ENCODE measurements around the gene PARD3B.
A peak's percentile ranks its signal among the peaks of the same experiment; 100 is the strongest.

PARD3B gene

DNA sequence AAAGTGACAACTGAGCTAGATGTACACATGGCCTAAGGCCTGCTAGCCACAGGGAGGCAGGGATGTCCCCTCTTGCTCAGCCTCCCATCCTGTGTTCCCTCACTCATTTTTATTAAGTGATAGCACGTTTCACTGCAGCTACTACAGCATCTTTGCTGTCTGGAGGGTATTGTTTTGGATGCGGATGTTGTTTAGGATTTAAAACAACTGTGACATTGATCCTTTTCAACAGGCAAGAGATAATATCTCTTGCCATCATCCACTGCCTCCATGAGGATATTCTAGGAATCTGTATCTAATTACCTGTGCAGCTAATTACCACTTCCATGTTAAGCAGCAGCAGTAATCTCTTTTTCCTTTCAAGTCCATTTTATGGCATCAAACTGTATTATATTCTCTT is 345.4 kb downstream of the PARD3B start:
- no peak overlapping the region for H3K27ac Mint-ChIP-seq (ENCODE audit: low read depth)
- no peaks in the 10 kb centered on the region for H3K27me3 Mint-ChIP-seq
- no peak overlapping the region for H3K4me3 Mint-ChIP-seq
- H3K9me3 Mint-ChIP-seq = peaks cover 6% of the 10 kb centered on the region
- DNase-seq (ENCODE audit: low spot score in 2 of 2) = no peak
- ATAC-seq (replicated peaks; ENCODE audit: extremely low read depth, poor library complexity, severe bottlenecking) = no peak
- no peaks in the 10 kb centered on the region for H3K36me3 Mint-ChIP-seq (ENCODE audit: insufficient read depth)
- H3K4me1 Mint-ChIP-seq = no peaks in the 10 kb centered on the region

DNA sequence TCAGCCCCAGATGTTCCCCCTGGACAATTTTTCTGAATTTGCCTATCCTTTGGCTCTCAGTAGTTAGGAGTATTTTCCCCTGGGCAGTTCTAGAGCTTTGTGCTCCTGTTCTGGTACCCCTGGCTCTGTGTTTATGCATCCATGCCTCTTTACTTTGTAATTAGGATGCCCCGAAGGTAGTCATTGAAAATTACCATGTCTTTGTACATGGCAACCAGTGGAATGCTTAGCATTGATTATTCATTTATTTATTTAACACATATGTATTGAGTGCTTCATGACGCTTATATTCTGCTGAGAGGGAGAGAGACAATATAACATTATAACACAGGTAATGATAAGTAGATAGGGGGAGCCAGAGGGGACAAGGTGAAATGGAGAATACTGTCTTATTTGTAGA is 346.5 kb downstream of the PARD3B start:
- ATAC-seq (replicated peaks; ENCODE audit: extremely low read depth, poor library complexity, severe bottlenecking) (no peak), DNase-seq (ENCODE audit: low spot score in 2 of 2) (no peak)
- Mint-ChIP-seq H3K4me3 (no peak overlapping the region), H3K9me3 (peaks cover 6% of the 10 kb centered on the region), H3K36me3 (ENCODE audit: insufficient read depth) (no peaks in the 10 kb centered on the region), H3K27me3 (no peaks in the 10 kb centered on the region), H3K27ac (ENCODE audit: low read depth) (no peak overlapping the region), H3K4me1 (no peaks in the 10 kb centered on the region)

DNA sequence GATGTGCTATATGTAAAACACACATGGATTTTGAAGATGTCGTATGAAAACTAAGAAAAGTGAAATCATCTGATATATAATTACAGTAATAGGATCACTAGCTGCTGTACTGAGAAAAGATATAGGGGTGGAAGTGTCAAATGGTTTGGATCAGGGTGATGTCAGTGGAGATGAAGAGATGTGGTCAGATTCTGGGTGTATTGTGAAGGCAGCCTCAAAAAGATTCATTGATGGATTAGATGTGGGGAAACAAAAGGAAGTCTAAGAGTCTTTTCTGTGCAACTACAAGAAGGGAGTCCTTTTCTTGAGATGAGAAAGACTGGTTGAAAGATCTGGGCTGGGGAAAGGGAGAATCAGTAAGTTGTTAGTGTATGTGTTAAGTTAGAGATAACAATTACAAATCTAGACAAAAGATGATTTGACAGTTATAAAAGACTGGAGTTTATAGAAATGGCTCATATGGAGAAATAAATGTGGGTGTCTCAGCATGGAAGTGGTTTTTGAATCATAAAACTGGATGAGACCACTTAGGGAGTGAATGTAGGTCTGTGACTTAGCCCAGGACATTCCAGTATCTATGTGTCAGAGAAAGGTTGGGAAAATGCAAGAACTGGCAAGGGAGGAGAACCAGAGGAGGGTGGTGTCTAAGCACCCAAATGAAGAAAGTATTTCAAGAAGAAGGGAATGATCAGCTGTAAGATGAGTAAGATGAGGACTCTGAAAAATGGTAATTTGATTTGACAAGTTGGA is 347.4 kb downstream of the PARD3B start:
- Mint-ChIP-seq H3K4me1 (no peaks in the 10 kb centered on the region), H3K27me3 (no peaks in the 10 kb centered on the region), H3K9me3 (peaks cover 5% of the 10 kb centered on the region), H3K27ac (ENCODE audit: low read depth) (no peak overlapping the region), H3K36me3 (ENCODE audit: insufficient read depth) (no peaks in the 10 kb centered on the region), H3K4me3 (no peak overlapping the region)
- ATAC-seq (replicated peaks; ENCODE audit: extremely low read depth, poor library complexity, severe bottlenecking) (no peak), DNase-seq (ENCODE audit: low spot score in 2 of 2) (no peak)

DNA sequence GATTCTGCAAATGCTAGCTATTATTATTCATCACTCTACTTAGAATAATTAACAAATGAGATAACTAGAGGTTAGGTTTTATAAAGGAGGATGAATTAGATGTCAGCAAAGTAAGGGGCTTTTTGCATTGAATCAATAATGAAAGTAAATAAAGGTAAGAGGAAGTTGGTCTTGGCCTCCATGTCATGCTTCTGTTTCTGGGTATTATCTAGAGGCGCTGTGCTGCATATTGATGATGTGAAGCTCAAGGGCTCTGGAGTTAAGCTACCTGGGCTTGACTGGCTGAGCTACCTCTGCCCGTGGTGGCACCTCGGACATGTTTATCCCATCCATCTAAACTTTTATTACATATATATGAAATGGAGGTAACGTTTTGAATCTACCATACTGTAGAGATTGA is 350.9 kb downstream of the PARD3B start:
- peaks cover 17% of the 10 kb centered on the region for H3K9me3 Mint-ChIP-seq
- no peaks in the 10 kb centered on the region for H3K27me3 Mint-ChIP-seq
- no peak overlapping the region for H3K4me3 Mint-ChIP-seq
- H3K36me3 Mint-ChIP-seq (ENCODE audit: insufficient read depth) = no peaks in the 10 kb centered on the region
- peaks cover 6% of the 10 kb centered on the region for H3K4me1 Mint-ChIP-seq
- ATAC-seq (replicated peaks; ENCODE audit: extremely low read depth, poor library complexity, severe bottlenecking) (no peak), DNase-seq (ENCODE audit: low spot score in 2 of 2) (no peak)
- H3K27ac Mint-ChIP-seq (ENCODE audit: low read depth) = no peak overlapping the region

DNA sequence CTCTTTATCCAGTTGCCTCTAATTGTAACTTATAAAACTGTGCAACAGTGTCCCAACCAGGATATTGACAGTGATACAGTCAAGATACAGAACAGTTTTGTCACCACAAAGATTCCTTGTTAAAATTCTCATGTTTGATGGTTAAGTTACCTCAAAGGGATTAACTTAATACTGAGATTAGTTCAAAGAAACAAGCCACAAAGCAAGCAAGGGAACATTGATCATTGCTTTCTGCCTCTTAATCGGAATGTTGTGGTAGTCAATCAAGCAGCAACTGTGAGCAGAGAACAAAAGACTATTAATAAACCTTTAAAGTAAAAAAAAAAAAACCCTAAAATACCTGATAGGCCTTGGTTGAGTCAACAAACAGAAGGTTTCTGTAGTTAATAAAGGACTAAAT is 352.3 kb downstream of the PARD3B start:
- no peak for DNase-seq (ENCODE audit: low spot score in 2 of 2)
- Mint-ChIP-seq H3K27ac (ENCODE audit: low read depth) (no peak overlapping the region), H3K27me3 (no peaks in the 10 kb centered on the region), H3K4me3 (no peak overlapping the region), H3K36me3 (ENCODE audit: insufficient read depth) (peaks cover 1% of the 10 kb centered on the region), H3K4me1 (peaks cover 6% of the 10 kb centered on the region), H3K9me3 (peaks cover 17% of the 10 kb centered on the region)
- ATAC-seq (replicated peaks; ENCODE audit: extremely low read depth, poor library complexity, severe bottlenecking) = no peak

DNA sequence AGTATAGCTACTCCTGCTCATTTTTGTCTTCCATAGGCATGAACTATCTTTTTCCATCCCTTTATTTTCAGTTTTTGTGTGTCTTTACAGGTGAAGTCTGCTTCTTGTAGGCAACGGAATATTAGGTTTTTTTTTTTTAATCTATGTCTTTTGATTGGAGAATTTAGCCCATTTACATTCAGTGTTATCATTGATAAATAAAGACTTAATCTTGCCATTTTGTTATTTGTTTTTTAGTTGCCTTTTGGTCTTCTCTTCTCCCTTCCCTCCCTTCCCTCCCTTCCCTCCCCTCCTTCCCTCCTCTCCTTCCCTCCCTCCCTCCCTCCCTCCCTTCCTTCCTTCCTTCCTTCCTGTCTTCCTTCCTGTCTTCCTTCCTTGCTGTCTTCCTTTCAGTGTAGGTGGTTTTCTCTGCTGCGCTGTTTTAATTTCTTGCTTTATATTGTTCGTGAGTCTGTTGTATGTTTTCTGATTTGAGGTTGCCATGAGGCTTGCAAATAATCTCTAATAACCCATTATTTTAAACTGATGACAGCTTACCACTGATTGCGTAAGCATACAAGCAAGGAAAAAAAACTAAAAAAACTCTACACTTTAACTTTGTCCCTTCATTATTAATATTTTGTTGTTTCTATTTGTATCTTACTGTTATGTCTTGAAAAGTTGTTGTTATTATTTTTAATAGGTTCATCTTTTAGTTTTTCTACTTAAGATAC is 353.8 kb downstream of the PARD3B start:
- ATAC-seq (replicated peaks; ENCODE audit: extremely low read depth, poor library complexity, severe bottlenecking) (no peak), DNase-seq (ENCODE audit: low spot score in 2 of 2) (no peak)
- no peak overlapping the region for H3K4me3 Mint-ChIP-seq
- peaks cover 6% of the 10 kb centered on the region for H3K4me1 Mint-ChIP-seq
- H3K9me3 Mint-ChIP-seq = peaks cover 17% of the 10 kb centered on the region
- H3K27me3 Mint-ChIP-seq = no peaks in the 10 kb centered on the region
- H3K36me3 Mint-ChIP-seq (ENCODE audit: insufficient read depth) = peaks cover 1% of the 10 kb centered on the region
- H3K27ac Mint-ChIP-seq (ENCODE audit: low read depth) = no peak overlapping the region

DNA sequence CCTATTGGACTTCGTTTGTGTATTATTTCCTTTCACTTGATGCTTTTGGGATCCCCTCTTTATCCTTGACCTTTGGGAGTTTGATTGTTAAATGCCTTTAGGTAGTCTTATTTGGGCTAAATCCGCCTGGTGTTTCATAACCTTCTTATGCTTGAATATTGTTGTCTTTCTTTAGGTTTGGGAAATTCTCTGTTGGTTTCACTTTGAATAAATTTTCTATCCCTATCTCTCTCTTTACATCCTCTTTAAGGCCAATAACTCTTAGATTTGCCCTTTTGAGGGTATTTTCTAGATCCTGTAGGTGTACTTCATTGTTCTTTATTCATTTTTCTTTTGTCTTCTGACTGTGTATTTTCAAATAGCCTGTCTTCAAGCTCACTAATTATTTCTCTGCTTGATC is 354.7 kb downstream of the PARD3B start:
- DNase-seq (ENCODE audit: low spot score in 2 of 2) (no peak), ATAC-seq (replicated peaks; ENCODE audit: extremely low read depth, poor library complexity, severe bottlenecking) (no peak)
- Mint-ChIP-seq H3K9me3 (peaks cover 17% of the 10 kb centered on the region), H3K4me1 (peaks cover 6% of the 10 kb centered on the region), H3K27ac (ENCODE audit: low read depth) (no peak overlapping the region), H3K4me3 (peak overlapping the region; percentile 21), H3K36me3 (ENCODE audit: insufficient read depth) (peaks cover 1% of the 10 kb centered on the region), H3K27me3 (no peaks in the 10 kb centered on the region)

DNA sequence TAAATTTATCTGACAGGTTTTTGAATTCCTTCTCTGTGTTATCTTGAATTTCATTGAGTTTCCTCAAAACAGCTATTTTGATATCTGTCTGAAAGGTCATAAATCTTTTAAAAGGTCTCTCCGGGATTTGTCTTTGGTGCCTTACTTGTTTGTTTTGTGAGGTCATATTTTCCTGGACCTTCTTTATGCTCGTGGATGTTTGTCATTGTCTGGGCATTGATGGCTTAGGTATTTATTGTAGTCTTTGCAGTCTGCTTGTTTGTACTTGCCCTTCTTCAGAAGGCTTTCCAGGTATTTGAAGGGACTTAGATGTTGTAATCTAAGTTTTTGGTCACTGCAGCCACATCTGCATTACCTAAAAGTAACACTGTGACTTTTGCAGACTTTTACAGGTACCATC is 355.2 kb downstream of the PARD3B start:
- DNase-seq (ENCODE audit: low spot score in 2 of 2) (no peak), ATAC-seq (replicated peaks; ENCODE audit: extremely low read depth, poor library complexity, severe bottlenecking) (no peak)
- H3K36me3 Mint-ChIP-seq (ENCODE audit: insufficient read depth) = peaks cover 1% of the 10 kb centered on the region
- H3K27ac Mint-ChIP-seq (ENCODE audit: low read depth) = no peak overlapping the region
- peaks cover 17% of the 10 kb centered on the region for H3K9me3 Mint-ChIP-seq
- H3K4me1 Mint-ChIP-seq = peaks cover 6% of the 10 kb centered on the region
- H3K27me3 Mint-ChIP-seq = no peaks in the 10 kb centered on the region
- H3K4me3 Mint-ChIP-seq = no peak overlapping the region

DNA sequence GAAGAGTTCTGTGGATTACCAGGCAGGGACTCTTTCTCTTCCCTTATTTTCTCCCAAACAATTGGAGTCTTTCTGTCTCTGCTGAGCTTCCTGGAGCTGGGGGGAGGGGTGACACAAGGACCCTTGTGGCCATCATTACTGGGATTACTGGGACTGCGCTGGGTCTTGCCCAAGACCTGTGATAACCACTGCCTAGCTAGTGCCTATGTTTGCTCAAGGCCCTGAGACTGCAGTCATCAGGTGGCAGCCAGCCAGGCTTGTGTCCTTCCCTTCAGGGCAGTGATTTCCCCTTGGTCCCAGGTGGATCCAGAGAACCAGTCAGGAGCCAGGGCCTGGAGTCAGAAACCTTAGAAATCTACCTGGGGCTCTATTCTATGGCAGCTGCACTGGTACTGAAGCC is 355.6 kb downstream of the PARD3B start:
- peaks cover 17% of the 10 kb centered on the region for H3K9me3 Mint-ChIP-seq
- no peak overlapping the region for H3K27ac Mint-ChIP-seq (ENCODE audit: low read depth)
- no peaks in the 10 kb centered on the region for H3K27me3 Mint-ChIP-seq
- DNase-seq (ENCODE audit: low spot score in 2 of 2) = no peak
- peaks cover 1% of the 10 kb centered on the region for H3K36me3 Mint-ChIP-seq (ENCODE audit: insufficient read depth)
- no peak for ATAC-seq (replicated peaks; ENCODE audit: extremely low read depth, poor library complexity, severe bottlenecking)
- H3K4me3 Mint-ChIP-seq = no peak overlapping the region
- H3K4me1 Mint-ChIP-seq = peaks cover 6% of the 10 kb centered on the region

DNA sequence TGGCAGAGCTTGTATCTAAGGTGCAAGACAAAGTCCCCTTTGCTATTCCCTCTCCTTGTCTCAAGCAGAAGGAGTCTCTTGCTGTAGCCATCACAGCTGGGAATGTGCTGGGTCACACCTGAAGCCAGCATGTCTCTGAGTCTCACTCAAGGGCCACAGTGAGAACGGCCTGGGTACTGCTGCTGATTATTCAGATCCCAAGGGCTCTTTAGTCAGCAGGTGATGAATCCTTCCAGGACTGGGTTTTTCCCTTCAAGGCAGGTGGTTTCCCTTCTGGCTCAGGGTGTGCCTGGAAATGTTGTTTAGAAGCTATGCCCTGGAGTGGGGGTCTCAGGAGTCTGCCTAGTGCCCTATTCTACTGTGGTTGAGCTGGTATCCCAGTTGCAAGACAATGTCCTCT is 356.3 kb downstream of the PARD3B start:
- H3K27ac Mint-ChIP-seq (ENCODE audit: low read depth) = no peak overlapping the region
- H3K4me1 Mint-ChIP-seq = peaks cover 6% of the 10 kb centered on the region
- H3K4me3 Mint-ChIP-seq = no peak overlapping the region
- peaks cover 1% of the 10 kb centered on the region for H3K36me3 Mint-ChIP-seq (ENCODE audit: insufficient read depth)
- H3K9me3 Mint-ChIP-seq = peaks cover 17% of the 10 kb centered on the region
- no peak for ATAC-seq (replicated peaks; ENCODE audit: extremely low read depth, poor library complexity, severe bottlenecking)
- DNase-seq (ENCODE audit: low spot score in 2 of 2) = no peak
- H3K27me3 Mint-ChIP-seq = no peaks in the 10 kb centered on the region

DNA sequence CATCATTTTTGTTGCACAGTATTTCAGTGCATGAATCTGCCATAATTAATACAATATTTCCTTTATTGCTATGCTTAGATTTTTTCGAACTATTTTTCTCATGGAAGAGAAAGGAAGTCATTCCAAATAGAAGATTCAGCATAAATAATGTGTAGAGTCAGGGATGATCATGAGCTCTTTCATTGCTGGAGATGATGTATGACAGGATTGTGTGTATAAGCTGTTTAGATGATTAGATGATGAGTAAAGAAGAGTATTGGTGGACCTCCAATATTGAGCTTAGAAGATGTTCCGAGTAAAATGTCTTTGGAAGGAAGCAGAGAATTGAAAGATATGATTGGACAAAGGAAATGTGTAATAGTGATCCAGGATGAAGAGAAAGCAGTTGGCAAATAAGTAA is 364.5 kb downstream of the PARD3B start:
- no peak for DNase-seq (ENCODE audit: low spot score in 2 of 2)

DNA sequence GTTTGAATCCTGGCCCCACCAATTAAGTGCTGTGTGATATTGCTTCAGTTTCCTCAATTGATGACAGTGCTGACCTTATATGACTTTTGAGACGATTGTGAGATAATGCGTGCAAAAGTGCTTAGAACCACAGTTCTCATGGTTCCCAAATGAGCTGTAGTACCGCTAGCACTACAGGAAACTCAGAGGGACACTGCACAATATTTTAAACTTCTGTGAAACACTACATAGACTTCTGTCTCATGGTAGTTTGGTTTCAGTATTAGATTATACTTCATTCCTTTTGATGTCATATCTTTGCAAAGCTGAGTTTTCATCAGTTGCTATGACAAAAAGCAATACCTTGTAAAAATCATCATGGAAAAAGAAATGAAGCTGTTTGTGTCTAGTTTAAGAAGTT is 368.0 kb downstream of the PARD3B start:
- no peak overlapping the region for H3K4me3 Mint-ChIP-seq
- H3K27me3 Mint-ChIP-seq = no peaks in the 10 kb centered on the region

More for the DNA sequence above, 364.5 kb downstream of the PARD3B start:
- no peaks in the 10 kb centered on the region for H3K4me1 Mint-ChIP-seq
- ATAC-seq (replicated peaks; ENCODE audit: extremely low read depth, poor library complexity, severe bottlenecking) = no peak
- no peak overlapping the region for H3K4me3 Mint-ChIP-seq
- H3K9me3 Mint-ChIP-seq = peaks cover 11% of the 10 kb centered on the region
- H3K27me3 Mint-ChIP-seq = no peaks in the 10 kb centered on the region
- H3K36me3 Mint-ChIP-seq (ENCODE audit: insufficient read depth) = no peaks in the 10 kb centered on the region
- no peak overlapping the region for H3K27ac Mint-ChIP-seq (ENCODE audit: low read depth)

DNA sequence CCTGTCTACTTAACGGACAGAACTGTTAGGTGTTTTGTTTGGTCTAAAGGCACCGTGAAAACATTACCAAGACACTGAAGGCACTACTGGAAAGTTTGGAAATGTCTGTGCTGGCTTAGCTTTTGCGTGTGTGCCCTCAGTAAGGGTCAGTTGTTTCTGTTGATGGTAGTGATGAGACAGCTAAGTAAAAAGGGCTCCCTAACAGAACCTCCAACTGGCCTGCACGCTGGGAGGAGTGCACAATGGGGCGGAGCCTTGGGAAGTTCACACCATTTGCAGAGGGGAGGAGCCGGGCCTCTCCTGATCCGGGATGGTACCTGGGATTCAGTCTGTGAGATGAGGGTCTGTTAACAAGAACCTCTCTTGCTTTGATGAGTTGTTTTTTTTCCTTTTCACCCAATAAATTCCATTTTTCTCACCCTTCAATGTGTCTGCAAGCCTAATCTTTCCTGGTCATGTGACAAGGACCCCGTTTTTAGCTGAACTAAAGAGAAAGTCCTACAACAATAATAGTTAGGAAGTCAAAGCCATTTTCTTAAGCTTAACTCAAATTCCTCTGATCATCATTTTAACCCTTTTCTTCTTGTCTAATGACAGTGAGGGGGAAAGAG is 368.7 kb downstream of the PARD3B start:
- no peaks in the 10 kb centered on the region for H3K4me1 Mint-ChIP-seq
- ATAC-seq (replicated peaks; ENCODE audit: extremely low read depth, poor library complexity, severe bottlenecking) = no peak

More for the DNA sequence above, 368.0 kb downstream of the PARD3B start:
- no peak for ATAC-seq (replicated peaks; ENCODE audit: extremely low read depth, poor library complexity, severe bottlenecking)
- Mint-ChIP-seq H3K36me3 (ENCODE audit: insufficient read depth) (no peaks in the 10 kb centered on the region), H3K4me1 (no peaks in the 10 kb centered on the region), H3K27ac (ENCODE audit: low read depth) (no peak overlapping the region), H3K9me3 (peaks cover 11% of the 10 kb centered on the region)
- no peak for DNase-seq (ENCODE audit: low spot score in 2 of 2)

More for the DNA sequence above, 368.7 kb downstream of the PARD3B start:
- Mint-ChIP-seq H3K4me3 (no peak overlapping the region), H3K36me3 (ENCODE audit: insufficient read depth) (no peaks in the 10 kb centered on the region), H3K9me3 (peaks cover 11% of the 10 kb centered on the region), H3K27me3 (no peaks in the 10 kb centered on the region), H3K27ac (ENCODE audit: low read depth) (no peak overlapping the region)
- DNase-seq (ENCODE audit: low spot score in 2 of 2) = no peak
